ENCODE measurements around the gene MOCS1.

DNA sequence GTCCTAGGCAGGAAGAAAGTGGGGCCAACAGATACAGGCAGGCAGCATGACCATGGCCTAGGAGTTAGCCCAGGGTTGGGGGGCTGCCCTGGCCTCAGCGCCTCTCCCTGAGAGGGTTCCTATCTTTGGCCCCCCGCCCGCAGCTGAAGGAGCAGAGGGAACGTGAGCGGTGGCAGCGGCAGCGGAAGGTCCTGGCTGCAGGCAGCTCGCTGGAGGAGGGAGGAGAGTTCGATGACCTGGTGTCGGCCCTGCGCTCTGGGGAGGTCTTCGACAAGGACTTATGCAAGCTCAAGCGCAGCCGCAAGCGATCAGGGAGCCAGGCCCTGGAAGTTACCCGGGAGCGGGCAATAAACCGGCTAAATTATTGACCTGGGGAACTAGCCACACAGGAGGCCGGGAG lies 32.6 kb downstream of the MOCS1 start:
- TF ChIP-seq, protein P1, sequence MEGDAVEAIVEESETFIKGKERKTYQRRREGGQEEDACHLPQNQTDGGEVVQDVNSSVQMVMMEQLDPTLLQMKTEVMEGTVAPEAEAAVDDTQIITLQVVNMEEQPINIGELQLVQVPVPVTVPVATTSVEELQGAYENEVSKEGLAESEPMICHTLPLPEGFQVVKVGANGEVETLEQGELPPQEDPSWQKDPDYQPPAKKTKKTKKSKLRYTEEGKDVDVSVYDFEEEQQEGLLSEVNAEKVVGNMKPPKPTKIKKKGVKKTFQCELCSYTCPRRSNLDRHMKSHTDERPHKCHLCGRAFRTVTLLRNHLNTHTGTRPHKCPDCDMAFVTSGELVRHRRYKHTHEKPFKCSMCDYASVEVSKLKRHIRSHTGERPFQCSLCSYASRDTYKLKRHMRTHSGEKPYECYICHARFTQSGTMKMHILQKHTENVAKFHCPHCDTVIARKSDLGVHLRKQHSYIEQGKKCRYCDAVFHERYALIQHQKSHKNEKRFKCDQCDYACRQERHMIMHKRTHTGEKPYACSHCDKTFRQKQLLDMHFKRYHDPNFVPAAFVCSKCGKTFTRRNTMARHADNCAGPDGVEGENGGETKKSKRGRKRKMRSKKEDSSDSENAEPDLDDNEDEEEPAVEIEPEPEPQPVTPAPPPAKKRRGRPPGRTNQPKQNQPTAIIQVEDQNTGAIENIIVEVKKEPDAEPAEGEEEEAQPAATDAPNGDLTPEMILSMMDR (IDR thresholded peaks at IDR 0.05), result no peak
- TF ChIP-seq POLR2A (IDR thresholded peaks at IDR 0.05), result no peak
